CD14-positive monocyte (primary cell): ENCODE measurements around the gene CDH13. TPM values are rescaled to one million over a fixed set of nuclear protein-coding genes. Genes with fewer than 3 reads are reported as not detected.

ENCODE experiments used
- DNase-seq, 3 donors: peaks; one replicate each; pipeline ENCODE4 v3.0.0-alpha.2; 2011 to 2022
- H2AFZ ChIP-seq: 2 replicates; pipeline ENCODE4 v1.6.0; 2012; ENCODE audit warnings: mild to moderate bottlenecking, low read depth, low read length, inconsistent platforms; ENCODE audit not compliant: insufficient read depth, poor library complexity, severe bottlenecking
- H3K27ac ChIP-seq, 2 donors: 1 replicate in 1 of 2; 2 replicates in 1 of 2; pipeline ENCODE4 v1.5.1; 2012 to 2013; ENCODE audit warnings: low read length in 2 of 2, control low read depth in 1 of 2, inconsistent platforms in 1 of 2, low read depth in 1 of 2, mild to moderate bottlenecking in 1 of 2
- H3K27me3 ChIP-seq, 2 donors: one replicate each; pipeline versions ENCODE4 v1.6.0 to v1.6.1; 2011 to 2013; ENCODE audit warnings: low read length in 2 of 2; ENCODE audit not compliant: control insufficient read depth in 2 of 2, insufficient read depth in 2 of 2
- H3K36me3 ChIP-seq, 2 donors: replicated peaks in 1 of 2; 1 replicate in 1 of 2; 2 replicates in 1 of 2; pipeline versions ENCODE4 v1.5.1 to v1.6.1; 2012 to 2013; ENCODE audit warnings: low read length in 2 of 2, control low read depth in 1 of 2, inconsistent platforms in 1 of 2, mild to moderate bottlenecking in 1 of 2; ENCODE audit not compliant: insufficient read depth in 2 of 2, control insufficient read depth in 1 of 2
- H3K4me1 ChIP-seq, 2 donors: 1 replicate in 1 of 2; 2 replicates in 1 of 2; pipeline versions ENCODE4 v1.5.1 to v1.6.1; 2012 to 2013; ENCODE audit warnings: low read length in 2 of 2, control low read depth in 1 of 2, inconsistent platforms in 1 of 2, mild to moderate bottlenecking in 1 of 2, moderate library complexity in 1 of 2; ENCODE audit not compliant: insufficient read depth in 2 of 2, control insufficient read depth in 1 of 2
- H3K4me2 ChIP-seq: replicated peaks from 2 replicates; pipeline ENCODE3; 2012; ENCODE audit warnings: low read length, moderate library complexity, mild to moderate bottlenecking; ENCODE audit not compliant: poor library complexity, severe bottlenecking; ENCODE audit errors: extremely low read depth
- H3K4me3 ChIP-seq, 3 experiments: fragments of 200-600 bp in 1 of 3; sonication (generic) in 1 of 3; replicated peaks in 1 of 3; 1 replicate in 2 of 3; 2 replicates in 1 of 3; pipeline ENCODE4 v1.5.1; 2011 to 2013; ENCODE audit warnings: low read length in 3 of 3, mild to moderate bottlenecking in 3 of 3, control low read depth in 2 of 3, low read depth in 2 of 3, inconsistent platforms in 1 of 3, moderate library complexity in 1 of 3
- H3K79me2 ChIP-seq: 2 replicates; pipeline ENCODE4 v1.6.0; 2012; ENCODE audit warnings: mild to moderate bottlenecking, control low read depth, inconsistent platforms, low read length, moderate library complexity; ENCODE audit not compliant: insufficient read depth
- H3K9ac ChIP-seq: 2 replicates; pipeline ENCODE4 v1.6.0; 2017; ENCODE audit warnings: low read length, mild to moderate bottlenecking; ENCODE audit not compliant: insufficient read depth, poor library complexity, severe bottlenecking
- H3K9me3 ChIP-seq, 2 donors: replicated peaks in 1 of 2; 1 replicate in 1 of 2; 2 replicates in 1 of 2; pipeline versions ENCODE4 v1.5.1 to v1.6.1; 2012 to 2013; ENCODE audit warnings: low read length in 2 of 2, control low read depth in 1 of 2; ENCODE audit not compliant: control insufficient read depth in 1 of 2, insufficient read depth in 1 of 2
- H4K20me1 ChIP-seq: 2 replicates; pipeline ENCODE4 v1.6.0; 2012; ENCODE audit warnings: mild to moderate bottlenecking, low read length, control low read depth, moderate library complexity; ENCODE audit not compliant: insufficient read depth
- H3K27ac Mint-ChIP-seq, 7 donors: one replicate each; pipeline ENCODE4 v1.8.0; 2020; ENCODE audit warnings: mild to moderate bottlenecking in 7 of 7, mixed read lengths in 7 of 7, moderate library complexity in 6 of 7, inconsistent platforms in 2 of 7
- H3K27me3 Mint-ChIP-seq, 3 donors: one replicate each; pipeline ENCODE4 v1.8.0; 2021 to 2022; ENCODE audit warnings: low read depth in 3 of 3, mild to moderate bottlenecking in 3 of 3, mixed read lengths in 3 of 3, moderate library complexity in 3 of 3, inconsistent platforms in 1 of 3
- H3K36me3 Mint-ChIP-seq, 2 donors: one replicate each; pipeline ENCODE4 v1.8.0; 2020; ENCODE audit warnings: mixed read lengths in 2 of 2, inconsistent platforms in 1 of 2, mild to moderate bottlenecking in 1 of 2
- H3K4me1 Mint-ChIP-seq: one replicate; pipeline ENCODE4 v1.8.0; 2020; ENCODE audit warnings: mild to moderate bottlenecking, mixed read lengths
- H3K4me3 Mint-ChIP-seq, 2 donors: one replicate each; pipeline ENCODE4 v1.8.0; 2020; ENCODE audit warnings: mild to moderate bottlenecking in 2 of 2, mixed read lengths in 2 of 2, moderate library complexity in 1 of 2
- H3K9me3 Mint-ChIP-seq, 7 donors: one replicate each; pipeline ENCODE4 v1.8.0; 2020 to 2022; ENCODE audit warnings: mixed read lengths in 7 of 7, mild to moderate bottlenecking in 6 of 7, moderate library complexity in 6 of 7, inconsistent platforms in 2 of 7
- CTCF ChIP-seq: fragments of 200-600 bp; IDR thresholded peaks from one replicate; pipeline ENCODE4 v1.8.0; 2022; ENCODE audit warnings: antibody characterized with exemption, mild to moderate bottlenecking
- WGBS: methylation state at CpG from one replicate; pipeline ENCODE4 v1.1.5; 2013; ENCODE audit warnings: missing lambda C conversion rate; ENCODE audit not compliant: insufficient coverage; 5-methylcytosine and 5-hydroxymethylcytosine counted together
- intact Hi-C, 2 donors: fragments of 100-400 bp; cut with micrococcal nuclease; formaldehyde crosslinking; loops; one replicate each; pipeline versions ENCODE4 v1.15.0 to v1.15.1; 2023
- polyA plus RNA-seq, 3 donors: library from polyadenylated mRNA; depleted of rRNA in 1 of 3; unstranded in 2 of 3; stranded (reverse) in 1 of 3; fragments of 300-500 nt in 2 of 3; fragments of >200 nt in 1 of 3; fragmentation: Illumina TruSeq in 2 of 3; gene quantifications; 1 replicate in 2 of 3; 2 replicates in 1 of 3; pipeline ENCODE4 v1.2.3, GENCODE V29; 2012 to 2021

The CDH13 gene
- polyA plus RNA-seq, 3 donors, result 0.13 to 0.19 TPM; not detected in 1

DNA sequence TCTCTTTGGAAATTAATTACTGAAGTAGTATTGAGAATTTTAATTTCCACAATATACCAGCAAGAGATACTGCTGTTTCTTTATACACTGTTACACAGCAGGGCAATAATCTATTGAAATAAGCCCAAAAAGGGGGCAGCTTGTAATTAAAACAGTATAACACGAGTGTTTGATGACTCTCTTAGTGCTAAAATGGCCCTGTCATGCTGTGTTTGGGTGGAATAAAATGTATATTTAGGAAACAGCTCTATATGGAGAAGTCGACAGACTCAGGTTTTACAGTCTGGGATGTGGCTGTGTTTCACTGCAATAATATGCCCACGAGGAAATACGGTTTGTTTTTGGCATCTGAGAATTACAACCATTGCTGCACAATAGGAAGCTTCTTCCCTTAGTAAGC lies 643.3 kb downstream of the CDH13 start:
- intact Hi-C loops, result no loop called here
- no peaks in the 10 kb centered on the region for H3K4me1 ChIP-seq
- no peak overlapping the region for H2AFZ ChIP-seq
- H3K4me1 Mint-ChIP-seq, result no peaks in the 10 kb centered on the region
- H3K4me3 ChIP-seq, result no peak overlapping the region
- 70% methylated on average over 4 of the region's 4 CpGs for WGBS
- H4K20me1 ChIP-seq, result no peaks in the 10 kb centered on the region
- H3K36me3 ChIP-seq, result no peaks in the 10 kb centered on the region
- H3K9ac ChIP-seq, result no peak overlapping the region
- H3K27me3 ChIP-seq, result no peaks in the 10 kb centered on the region
- no peak overlapping the region for H3K27ac ChIP-seq
- peaks cover 0 to 3% (median 0%) of the 10 kb centered on the region in 7 donors for H3K9me3 Mint-ChIP-seq
- H3K36me3 Mint-ChIP-seq, result no peaks in the 10 kb centered on the region
- no peak overlapping the region for H3K4me3 Mint-ChIP-seq
- no peak overlapping the region for H3K4me2 ChIP-seq
- H3K27me3 Mint-ChIP-seq, result peaks cover 0 to 3% (median 1%) of the 10 kb centered on the region in 3 donors
- H3K9me3 ChIP-seq, result no peaks in the 10 kb centered on the region
- no peak for TF ChIP-seq CTCF
- no peaks in the 10 kb centered on the region for H3K79me2 ChIP-seq
- H3K27ac Mint-ChIP-seq, result no peak overlapping the region
- DNase-seq, result no peak

- no peak overlapping the region for H3K4me3 Mint-ChIP-seq
- Histone ChIP-seq H3K79me2 (no peaks in the 10 kb centered on the region), H3K4me2 (no peak overlapping the region), H3K36me3 (no peaks in the 10 kb centered on the region), H3K27me3 (no peaks in the 10 kb centered on the region), H3K9me3 (no peaks in the 10 kb centered on the region), H2AFZ (no peak overlapping the region), H4K20me1 (no peaks in the 10 kb centered on the region), H3K27ac (no peak overlapping the region), H3K4me3 (no peak overlapping the region), H3K4me1 (no peaks in the 10 kb centered on the region), H3K9ac (no peak overlapping the region)
- peaks cover 0 to 3% (median 0%) of the 10 kb centered on the region in 7 donors for H3K9me3 Mint-ChIP-seq
- H3K36me3 Mint-ChIP-seq, result no peaks in the 10 kb centered on the region
- DNase-seq, result no peak
- H3K27ac Mint-ChIP-seq, result no peak overlapping the region
- no CpG with 5 or more reads among the region's 3 CpGs for WGBS
- H3K4me1 Mint-ChIP-seq, result no peaks in the 10 kb centered on the region
- H3K27me3 Mint-ChIP-seq, result peaks cover 0 to 5% (median 1%) of the 10 kb centered on the region in 3 donors
- TF ChIP-seq CTCF, result no peak
- intact Hi-C loops, result no loop called here
These were observed 643.9 kb downstream of the CDH13 start for GRCh38 chr16:83270640-83271039.
